H9 (cell line): ENCODE data around the gene MIPOL1. TPM values are rescaled to one million over a fixed set of nuclear protein-coding genes. Genes with fewer than 3 reads are reported as not detected.

Experiments used
- DNase-seq: peaks from one replicate; pipeline ENCODE4 v3.0.0-alpha.2; 2017
- H2AFZ ChIP-seq: one replicate; pipeline ENCODE4 v1.6.1; 2013; ENCODE audit warnings: mild to moderate bottlenecking, low read length, control low read depth, moderate library complexity
- H2AK5ac ChIP-seq: 2 replicates; pipeline ENCODE4 v1.6.1; 2013; ENCODE audit warnings: low read length, control low read depth, mixed read lengths; ENCODE audit not compliant: insufficient read length
- H2BK120ac ChIP-seq: one replicate; pipeline ENCODE4 v1.6.1; 2013; ENCODE audit warnings: low read depth, mild to moderate bottlenecking, low read length, control low read depth, inconsistent platforms; ENCODE audit not compliant: poor library complexity, severe bottlenecking
- H2BK12ac ChIP-seq: 2 replicates; pipeline ENCODE4 v1.6.1; 2013; ENCODE audit warnings: low read length, control low read depth, mixed read lengths, low read depth; ENCODE audit not compliant: insufficient read length
- H2BK15ac ChIP-seq: 2 replicates; pipeline ENCODE4 v1.6.1; 2013; ENCODE audit warnings: low read depth, low read length, control low read depth
- H2BK20ac ChIP-seq: one replicate; pipeline ENCODE4 v1.6.1; 2013; ENCODE audit warnings: low read depth, mild to moderate bottlenecking, low read length, control low read depth, inconsistent platforms; ENCODE audit not compliant: poor library complexity, severe bottlenecking
- H2BK5ac ChIP-seq: 2 replicates; pipeline ENCODE4 v1.6.1; 2013; ENCODE audit warnings: low read length, control low read depth, mixed read lengths; ENCODE audit not compliant: insufficient read length
- H3K14ac ChIP-seq: 2 replicates; pipeline ENCODE4 v1.6.1; 2013; ENCODE audit warnings: low read length, control low read depth; ENCODE audit not compliant: insufficient read depth
- H3K18ac ChIP-seq: 2 replicates; pipeline ENCODE4 v1.6.1; 2013; ENCODE audit warnings: low read depth, mild to moderate bottlenecking, mixed read lengths, low read length, control low read depth; ENCODE audit not compliant: insufficient read length
- H3K23ac ChIP-seq: 2 replicates; pipeline ENCODE4 v1.6.1; 2013; ENCODE audit warnings: low read length, control low read depth, mixed read lengths, low read depth; ENCODE audit not compliant: insufficient read length
- H3K23me2 ChIP-seq: 2 replicates; pipeline ENCODE4 v1.6.1; 2013; ENCODE audit warnings: low read depth, mild to moderate bottlenecking, mixed read lengths, low read length, control low read depth; ENCODE audit not compliant: insufficient read length, poor library complexity, severe bottlenecking
- H3K27ac ChIP-seq: 2 replicates; pipeline ENCODE4 v1.5.1; 2013; ENCODE audit warnings: low read length, control low read depth, mixed read lengths, low read depth; ENCODE audit not compliant: insufficient read length
- H3K27me3 ChIP-seq: 2 replicates; pipeline ENCODE4 v1.6.1; 2013; ENCODE audit warnings: low read length, control low read depth, inconsistent platforms; ENCODE audit not compliant: insufficient read depth
- H3K4ac ChIP-seq: 2 replicates; pipeline ENCODE4 v1.6.1; 2013; ENCODE audit warnings: low read depth, mild to moderate bottlenecking, control low read depth, inconsistent platforms, low read length, moderate library complexity
- H3K4me1 ChIP-seq: 2 replicates; pipeline ENCODE4 v1.6.1; 2013; ENCODE audit warnings: low read length, control low read depth, inconsistent platforms; ENCODE audit not compliant: insufficient read depth
- H3K4me2 ChIP-seq: 2 replicates; pipeline ENCODE4 v1.6.1; 2013; ENCODE audit warnings: low read length, control low read depth, mixed read lengths; ENCODE audit not compliant: insufficient read length, insufficient read depth
- H3K56ac ChIP-seq: 2 replicates; pipeline ENCODE4 v1.6.1; 2013; ENCODE audit warnings: low read depth, mild to moderate bottlenecking, mixed read lengths, low read length, control low read depth; ENCODE audit not compliant: insufficient read length
- H3K79me1 ChIP-seq: 2 replicates; pipeline ENCODE4 v1.6.1; 2013; ENCODE audit warnings: low read depth, mild to moderate bottlenecking, moderate library complexity, low read length, control low read depth, inconsistent platforms; ENCODE audit not compliant: insufficient read depth, poor library complexity, severe bottlenecking
- H3K79me2 ChIP-seq: 2 replicates; pipeline ENCODE4 v1.6.1; 2013; ENCODE audit warnings: low read length, control low read depth, inconsistent platforms; ENCODE audit not compliant: insufficient read depth
- H3K9ac ChIP-seq: 2 replicates; pipeline ENCODE4 v1.6.1; 2013; ENCODE audit warnings: low read length, control low read depth, mixed read lengths; ENCODE audit not compliant: insufficient read length; ENCODE audit errors: extremely low read depth
- H3K9me3 ChIP-seq: one replicate; pipeline ENCODE4 v1.6.1; 2013; ENCODE audit warnings: low read depth, low read length, inconsistent platforms; ENCODE audit not compliant: control insufficient read depth
- H3T11ph ChIP-seq: one replicate; pipeline ENCODE4 v1.6.1; 2013; ENCODE audit warnings: mild to moderate bottlenecking, low read length, control low read depth, inconsistent platforms
- H4K20me1 ChIP-seq: one replicate; pipeline ENCODE4 v1.6.1; 2013; ENCODE audit not compliant: control insufficient read depth, insufficient read length, insufficient read depth
- H4K5ac ChIP-seq: 2 replicates; pipeline ENCODE4 v1.6.1; 2013; ENCODE audit warnings: low read depth, mild to moderate bottlenecking, mixed read lengths, low read length, control low read depth; ENCODE audit not compliant: insufficient read length
- H4K8ac ChIP-seq: replicated peaks from 2 replicates; pipeline ENCODE4 v1.6.1; 2013; ENCODE audit warnings: low read length, control low read depth, mixed read lengths, low read depth; ENCODE audit not compliant: insufficient read length
- H4K91ac ChIP-seq: 2 replicates; pipeline ENCODE4 v1.6.1; 2013; ENCODE audit warnings: low read depth, mild to moderate bottlenecking, moderate library complexity, mixed read lengths, low read length, control low read depth; ENCODE audit not compliant: insufficient read length
- H3K27ac Mint-ChIP-seq, 3 experiments: 2 replicates in 2 of 3; 3 replicates in 1 of 3; pipeline ENCODE4 v1.8.0; 2020 to 2021; ENCODE audit warnings: mixed read lengths in 3 of 3, mild to moderate bottlenecking in 1 of 3, moderate library complexity in 1 of 3
- H3K27me3 Mint-ChIP-seq: 2 replicates; pipeline ENCODE4 v1.8.0; 2021; ENCODE audit warnings: low read depth, mild to moderate bottlenecking, moderate library complexity, mixed read lengths
- H3K36me3 Mint-ChIP-seq, 3 experiments: 2 replicates in 2 of 3; 3 replicates in 1 of 3; pipeline ENCODE4 v1.8.0; 2020 to 2021; ENCODE audit warnings: low read depth in 3 of 3, mixed read lengths in 3 of 3; ENCODE audit not compliant: insufficient read depth in 1 of 3
- H3K4me1 Mint-ChIP-seq, 2 experiments: 2 replicates each; pipeline ENCODE4 v1.8.0; 2020; ENCODE audit warnings: mixed read lengths in 2 of 2
- H3K4me3 Mint-ChIP-seq, 2 experiments: 2 replicates in 1 of 2; 3 replicates in 1 of 2; pipeline ENCODE4 v1.8.0; 2020 to 2021; ENCODE audit warnings: mild to moderate bottlenecking in 2 of 2, mixed read lengths in 2 of 2, moderate library complexity in 1 of 2
- H3K9me3 Mint-ChIP-seq, 2 experiments: 2 replicates in 1 of 2; 3 replicates in 1 of 2; pipeline ENCODE4 v1.8.0; 2020; ENCODE audit warnings: mild to moderate bottlenecking in 2 of 2, mixed read lengths in 2 of 2, moderate library complexity in 1 of 2
- WGBS: extraction: QIAGEN DNeasy Blood & Tissue Kit; methylation state at CpG from one replicate; pipeline ENCODE4 v1.1.7; 2013; ENCODE audit warnings: missing lambda C conversion rate, low lambda C conversion rate, mixed read lengths; ENCODE audit not compliant: insufficient read length; ENCODE audit errors: extremely low coverage; 5-methylcytosine and 5-hydroxymethylcytosine counted together
- total RNA-seq: library from RNA; stranded (reverse); gene quantifications from 2 replicates; pipeline ENCODE4 v1.2.1, GENCODE V29; 2021
- TF ChIP-seq, protein P1 (sequence below): fragments of 200-600 bp; sonication (generic); conservative IDR thresholded peaks from 3 replicates; pipeline ENCODE4 v1.8.0; 2021; ENCODE audit warnings: antibody characterized with exemption, mild to moderate bottlenecking

Gene MIPOL1
- total RNA-seq, 1 experiment from 2014 or later = 15.6 TPM

DNA sequence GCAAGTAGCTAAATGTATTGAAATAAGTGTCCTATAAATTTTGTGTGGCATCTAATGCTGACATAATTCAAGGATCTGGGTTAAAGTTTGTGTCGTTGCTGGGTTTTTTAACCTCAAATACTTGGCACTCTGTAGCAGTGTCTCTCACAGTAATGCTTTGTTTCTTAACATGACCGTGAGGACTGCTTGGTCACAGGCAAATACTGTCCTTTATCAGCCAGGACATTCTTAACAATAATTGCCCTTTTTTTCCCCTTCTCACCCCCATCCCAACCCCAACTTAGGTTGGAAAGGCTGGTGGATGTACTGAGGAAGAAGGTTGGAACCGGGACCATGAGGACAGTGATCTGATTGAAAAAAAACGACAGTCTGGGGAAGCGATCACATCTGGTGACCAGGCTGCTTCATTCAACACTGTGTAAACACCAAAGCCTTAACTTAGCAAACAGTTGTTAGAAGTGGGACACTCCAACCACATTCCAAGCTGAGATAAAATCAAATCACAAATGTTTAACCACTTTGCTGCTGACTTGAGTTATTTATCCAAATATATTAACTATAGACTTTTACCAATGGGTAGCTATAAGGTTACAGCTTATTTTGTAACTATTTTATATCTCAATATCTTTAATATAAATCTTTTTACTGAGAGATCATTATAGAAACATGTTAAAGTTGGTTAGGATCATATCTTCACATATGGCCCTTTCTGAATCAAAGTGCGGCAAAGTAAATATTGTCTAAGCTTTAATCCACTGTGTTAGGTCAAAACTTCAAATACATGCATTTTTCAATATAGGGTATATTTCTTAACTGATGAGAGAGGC lies 349.1 kb downstream of the MIPOL1 start:
- no peak overlapping the region for H2BK15ac ChIP-seq
- TF ChIP-seq, protein P1, sequence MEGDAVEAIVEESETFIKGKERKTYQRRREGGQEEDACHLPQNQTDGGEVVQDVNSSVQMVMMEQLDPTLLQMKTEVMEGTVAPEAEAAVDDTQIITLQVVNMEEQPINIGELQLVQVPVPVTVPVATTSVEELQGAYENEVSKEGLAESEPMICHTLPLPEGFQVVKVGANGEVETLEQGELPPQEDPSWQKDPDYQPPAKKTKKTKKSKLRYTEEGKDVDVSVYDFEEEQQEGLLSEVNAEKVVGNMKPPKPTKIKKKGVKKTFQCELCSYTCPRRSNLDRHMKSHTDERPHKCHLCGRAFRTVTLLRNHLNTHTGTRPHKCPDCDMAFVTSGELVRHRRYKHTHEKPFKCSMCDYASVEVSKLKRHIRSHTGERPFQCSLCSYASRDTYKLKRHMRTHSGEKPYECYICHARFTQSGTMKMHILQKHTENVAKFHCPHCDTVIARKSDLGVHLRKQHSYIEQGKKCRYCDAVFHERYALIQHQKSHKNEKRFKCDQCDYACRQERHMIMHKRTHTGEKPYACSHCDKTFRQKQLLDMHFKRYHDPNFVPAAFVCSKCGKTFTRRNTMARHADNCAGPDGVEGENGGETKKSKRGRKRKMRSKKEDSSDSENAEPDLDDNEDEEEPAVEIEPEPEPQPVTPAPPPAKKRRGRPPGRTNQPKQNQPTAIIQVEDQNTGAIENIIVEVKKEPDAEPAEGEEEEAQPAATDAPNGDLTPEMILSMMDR = no peak
- H2BK20ac ChIP-seq = no peak overlapping the region
- no peak overlapping the region for H3K9ac ChIP-seq
- no peak overlapping the region for H2BK120ac ChIP-seq
- no peak overlapping the region for H2BK12ac ChIP-seq
- no peak overlapping the region for H2AFZ ChIP-seq
- DNase-seq = no peak
- H4K91ac ChIP-seq = no peak overlapping the region
- Mint-ChIP-seq H3K27me3 (no peaks in the 10 kb centered on the region), H3K4me1 (no peaks in the 10 kb centered on the region), H3K27ac (no peak overlapping the region), H3K36me3 (no peaks in the 10 kb centered on the region), H3K4me3 (no peak overlapping the region), H3K9me3 (no peaks in the 10 kb centered on the region)
- H3K27me3 ChIP-seq = no peaks in the 10 kb centered on the region
- no peak overlapping the region for H3K23ac ChIP-seq
- no peaks in the 10 kb centered on the region for H3K79me2 ChIP-seq
- no peak overlapping the region for H3K56ac ChIP-seq
- no CpG with 5 or more reads among the region's 6 CpGs for WGBS
- H2BK5ac ChIP-seq = no peak overlapping the region
- no peaks in the 10 kb centered on the region for H3K79me1 ChIP-seq
- no peak overlapping the region for H2AK5ac ChIP-seq
- H3K27ac ChIP-seq = no peak overlapping the region
- no peak overlapping the region for H4K8ac ChIP-seq
- H3K23me2 ChIP-seq = no peaks in the 10 kb centered on the region
- no peaks in the 10 kb centered on the region for H4K20me1 ChIP-seq
- H3K14ac ChIP-seq = no peak overlapping the region
- no peaks in the 10 kb centered on the region for H3K9me3 ChIP-seq
- H3K4me2 ChIP-seq = no peak overlapping the region
- H3T11ph ChIP-seq = no peak overlapping the region
- no peak overlapping the region for H3K18ac ChIP-seq
- no peak overlapping the region for H3K4ac ChIP-seq
- no peak overlapping the region for H4K5ac ChIP-seq
- no peaks in the 10 kb centered on the region for H3K4me1 ChIP-seq
